ENCODE results near the gene TMEM240.

- TF ChIP-seq EZH2 (IDR thresholded peaks at IDR 0.05; ENCODE audit: borderline replicate concordance, low read depth, low read length, severe bottlenecking) (no peak), CTCF (IDR thresholded peaks at IDR 0.05; ENCODE audit: extremely low read depth in 1 of 2, insufficient read depth in 1 of 2, low read depth in 1 of 2, low read length in 2 of 2) (no peak), POLR2A (IDR thresholded peaks at IDR 0.05; ENCODE audit: low read depth, low read length) (no peak), POLR2AphosphoS5 (IDR thresholded peaks at IDR 0.05; ENCODE audit: insufficient read depth, low read depth, low read length) (no peak), GATA2 (IDR thresholded peaks at IDR 0.05; ENCODE audit: insufficient read depth, insufficient read length, low read depth, low read length) (no peak), JUN (IDR thresholded peaks at IDR 0.05; ENCODE audit: borderline replicate concordance, insufficient read depth, insufficient read length, low read depth) (no peak)
Measured at GRCh38 chr1:1552263-1552639, 11.8 kb upstream of the TMEM240 start.
